ENCODE results near the gene DGKB.

GRCh38 chr7:14734839-14735321 is 167.7 kb downstream of the DGKB start:
- TF ChIP-seq CTCF (IDR thresholded peaks at IDR 0.05) (no peak), POLR2A (IDR thresholded peaks at IDR 0.05) (no peak)

Measured in adrenal gland (tissue), 5 donors.